Caco-2 (cell line): ENCODE measurements around the gene CLPX. TPM values are rescaled to one million over a fixed set of nuclear protein-coding genes. Genes with fewer than 3 reads are reported as not detected.
A peak's percentile ranks its signal among the peaks of the same experiment; 100 is the strongest.
"Not testable (repeated sequence)": the region's sequence is repeated elsewhere in the genome, so short reads cannot be mapped to it uniquely, and the experiment has no call there.

Source experiments
- BruUV-seq: library from RNA; stranded (reverse); fragments of 400-500 nt; replicated peaks from 2 replicates; lab custom pipeline; 2021; lab: Mats Ljungman, UMichigan
- CTCF ChIA-PET: fragments of 300-600 bp; sonication (Branson Sonifier 250); formaldehyde crosslinking; loops from one replicate; lab custom pipeline; 2022; ENCODE audit warnings: antibody characterized with exemption; lab: Charles Lee
- POLR2A ChIA-PET: fragments of 300-600 bp; sonication (Branson Sonifier 250); formaldehyde crosslinking; loops from one replicate; lab custom pipeline; 2022; ENCODE audit warnings: antibody characterized with exemption; lab: Charles Lee
- DNase-seq, 2 experiments: peaks; one replicate each; pipeline versions ENCODE4 v3.0.0 to v3.0.0-alpha.2; 2020 to 2022
- H3K27me3 ChIP-seq: replicated peaks from 2 replicates; pipeline ENCODE4 v1.6.0; 2011; ENCODE audit warnings: low read length; ENCODE audit not compliant: control insufficient read depth, insufficient read depth
- H3K36me3 ChIP-seq: 2 replicates; pipeline ENCODE4 v1.5.1; 2011; ENCODE audit warnings: low read length; ENCODE audit not compliant: control insufficient read depth, insufficient read depth
- H3K4me1 ChIP-seq: fragments of 250-450 bp; sonication (Bioruptor Pico); 2 replicates; pipeline ENCODE4 v1.5.1; 2020; ENCODE audit warnings: mild to moderate bottlenecking
- H3K4me3 ChIP-seq: 2 replicates; pipeline ENCODE4 v1.5.1; 2011; ENCODE audit warnings: low read depth, mild to moderate bottlenecking, control low read depth, low read length
- H3K9me3 ChIP-seq: fragments of 250-450 bp; sonication (Bioruptor Pico); 2 replicates; pipeline ENCODE4 v1.5.1; 2020; ENCODE audit warnings: mild to moderate bottlenecking, moderate library complexity
- H3K27ac Mint-ChIP-seq: one replicate; pipeline ENCODE4 v1.8.0; 2022; ENCODE audit warnings: mixed read lengths; ENCODE audit not compliant: unreplicated experiment
- H3K27me3 Mint-ChIP-seq: one replicate; pipeline ENCODE4 v1.8.0; 2022; ENCODE audit warnings: mixed read lengths; ENCODE audit not compliant: insufficient read depth, unreplicated experiment
- H3K36me3 Mint-ChIP-seq: one replicate; pipeline ENCODE4 v1.8.0; 2022; ENCODE audit warnings: mild to moderate bottlenecking, mixed read lengths; ENCODE audit not compliant: insufficient read depth, unreplicated experiment
- H3K4me1 Mint-ChIP-seq: one replicate; pipeline ENCODE4 v1.8.0; 2022; ENCODE audit warnings: low read depth, mixed read lengths; ENCODE audit not compliant: unreplicated experiment
- H3K4me3 Mint-ChIP-seq: one replicate; pipeline ENCODE4 v1.8.0; 2022; ENCODE audit warnings: mild to moderate bottlenecking, moderate library complexity, mixed read lengths; ENCODE audit not compliant: unreplicated experiment
- H3K9me3 Mint-ChIP-seq: one replicate; pipeline ENCODE4 v1.8.0; 2022; ENCODE audit warnings: mixed read lengths; ENCODE audit not compliant: unreplicated experiment
- intact Hi-C: fragments of 100-400 bp; cut with micrococcal nuclease; formaldehyde crosslinking; loops from one replicate; pipeline ENCODE4 v1.10.0; 2022; ENCODE audit not compliant: unreplicated experiment
- total RNA-seq: library from RNA; stranded (reverse); gene quantifications from 2 replicates; pipeline ENCODE4 v1.2.3, GENCODE V29; 2022
- TF ChIP-seq, protein P1 (sequence below), 2 experiments: fragments of 200-600 bp in 1 of 2; IDR thresholded peaks; 1 replicate in 1 of 2; 2 replicates in 1 of 2; pipeline versions ENCODE4 v1.5.1 to v1.8.0; 2011 to 2022; ENCODE audit warnings: antibody characterized with exemption in 1 of 2, control low read depth in 1 of 2, inconsistent platforms in 1 of 2, low read depth in 1 of 2, low read length in 1 of 2, mild to moderate bottlenecking in 1 of 2, moderate library complexity in 1 of 2; ENCODE audit not compliant: insufficient read depth in 1 of 2, severe bottlenecking in 1 of 2, unreplicated experiment in 1 of 2

The CLPX gene
- total RNA-seq, 1 experiment from 2014 or later: 59.4 TPM

DNA sequence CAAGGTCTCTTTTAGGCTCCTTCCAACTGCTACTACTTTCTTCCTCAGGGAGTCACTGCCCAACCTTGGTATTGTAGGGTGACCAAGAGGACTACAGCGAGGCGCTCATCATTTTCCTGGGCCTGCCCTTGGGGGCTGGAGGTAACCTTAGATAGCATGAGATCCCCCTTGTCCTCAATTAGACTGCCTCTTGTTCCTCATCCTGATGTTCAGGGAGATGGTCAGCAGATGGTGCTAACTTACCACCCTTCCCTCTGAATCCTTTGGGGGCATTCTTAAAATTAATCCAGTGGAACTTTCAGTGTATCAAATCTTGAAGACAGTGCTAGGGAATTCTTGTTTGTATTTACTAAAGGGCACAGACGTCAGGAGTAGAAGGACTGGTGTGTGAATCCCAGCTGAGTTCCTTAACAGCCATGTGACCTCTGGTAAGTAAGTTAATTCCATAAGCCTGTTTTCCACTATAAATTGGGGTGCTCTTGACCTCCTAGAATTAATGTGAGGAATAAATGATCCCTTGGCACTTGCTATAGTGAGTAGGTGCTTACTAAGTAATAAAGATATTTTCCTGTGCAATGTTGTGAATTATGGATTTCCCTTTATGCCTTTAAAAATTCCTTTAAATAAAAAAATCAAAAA, 4.1 kb upstream of the CLPX start:
- CTCF ChIA-PET: interaction anchor here (0.5 to 2.6 kb wide), 2 partner anchors 82 to 139 kb away, joined by 3 to 10 read pairs; no protein-coding TSS in a partner anchor
- POLR2A ChIA-PET: no interaction called here
- Mint-ChIP-seq H3K9me3 (no peaks in the 10 kb centered on the region), H3K36me3 (no peaks in the 10 kb centered on the region), H3K4me1 (peaks cover 7% of the 10 kb centered on the region), H3K27ac (no peak overlapping the region), H3K27me3 (no peaks in the 10 kb centered on the region), H3K4me3 (no peak overlapping the region)
- Histone ChIP-seq H3K36me3 (no peaks in the 10 kb centered on the region), H3K4me3 (no peak overlapping the region), H3K27me3 (no peaks in the 10 kb centered on the region), H3K4me1 (peaks cover 4% of the 10 kb centered on the region; the same call in 1 of the 2 replicates), H3K9me3 (no peaks in the 10 kb centered on the region)
- intact Hi-C loops: loop anchor here (1.0 kb wide), 2 partner anchors 82 to 108 kb away; no protein-coding TSS in a partner anchor
- BruUV-seq: no TSS peak
- TF ChIP-seq, protein P1, sequence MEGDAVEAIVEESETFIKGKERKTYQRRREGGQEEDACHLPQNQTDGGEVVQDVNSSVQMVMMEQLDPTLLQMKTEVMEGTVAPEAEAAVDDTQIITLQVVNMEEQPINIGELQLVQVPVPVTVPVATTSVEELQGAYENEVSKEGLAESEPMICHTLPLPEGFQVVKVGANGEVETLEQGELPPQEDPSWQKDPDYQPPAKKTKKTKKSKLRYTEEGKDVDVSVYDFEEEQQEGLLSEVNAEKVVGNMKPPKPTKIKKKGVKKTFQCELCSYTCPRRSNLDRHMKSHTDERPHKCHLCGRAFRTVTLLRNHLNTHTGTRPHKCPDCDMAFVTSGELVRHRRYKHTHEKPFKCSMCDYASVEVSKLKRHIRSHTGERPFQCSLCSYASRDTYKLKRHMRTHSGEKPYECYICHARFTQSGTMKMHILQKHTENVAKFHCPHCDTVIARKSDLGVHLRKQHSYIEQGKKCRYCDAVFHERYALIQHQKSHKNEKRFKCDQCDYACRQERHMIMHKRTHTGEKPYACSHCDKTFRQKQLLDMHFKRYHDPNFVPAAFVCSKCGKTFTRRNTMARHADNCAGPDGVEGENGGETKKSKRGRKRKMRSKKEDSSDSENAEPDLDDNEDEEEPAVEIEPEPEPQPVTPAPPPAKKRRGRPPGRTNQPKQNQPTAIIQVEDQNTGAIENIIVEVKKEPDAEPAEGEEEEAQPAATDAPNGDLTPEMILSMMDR (IDR thresholded peaks at IDR 0.05; ENCODE audit: insufficient read depth in 1 of 2, low read depth in 1 of 2, low read length in 1 of 2, severe bottlenecking in 1 of 2, unreplicated experiment in 1 of 2): peak; percentile 75 to 83
- peak; percentile 51 to 61 for DNase-seq

DNA sequence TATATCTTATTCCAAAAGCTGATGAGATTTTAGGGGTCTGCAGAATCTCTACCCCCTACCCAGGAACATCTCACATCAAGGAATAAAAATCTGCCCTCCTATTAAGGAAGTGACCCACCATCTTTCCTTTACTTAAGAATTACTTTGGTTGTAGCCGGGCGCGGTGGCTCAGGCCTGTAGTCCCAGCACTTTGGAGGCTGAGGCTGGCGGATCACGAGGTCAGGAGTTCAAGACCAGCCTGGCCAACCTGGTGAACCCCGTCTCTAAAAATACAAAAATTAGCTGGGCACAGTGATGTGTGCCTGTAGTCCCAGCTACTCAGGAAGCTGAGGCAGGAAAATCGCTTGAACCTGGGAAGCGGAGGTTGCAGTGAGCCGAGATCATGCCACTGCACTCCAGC, 3.3 kb upstream of the CLPX start:
- H3K27me3 Mint-ChIP-seq, H3K4me3 ChIP-seq, H3K27ac Mint-ChIP-seq, H3K36me3 Mint-ChIP-seq, POLR2A ChIA-PET, DNase-seq, H3K4me1 Mint-ChIP-seq, H3K4me1 ChIP-seq, BruUV-seq, H3K9me3 ChIP-seq, intact Hi-C loops, H3K27me3 ChIP-seq, H3K36me3 ChIP-seq, CTCF ChIA-PET, H3K4me3 Mint-ChIP-seq, H3K9me3 Mint-ChIP-seq: not testable (repeated sequence)

DNA sequence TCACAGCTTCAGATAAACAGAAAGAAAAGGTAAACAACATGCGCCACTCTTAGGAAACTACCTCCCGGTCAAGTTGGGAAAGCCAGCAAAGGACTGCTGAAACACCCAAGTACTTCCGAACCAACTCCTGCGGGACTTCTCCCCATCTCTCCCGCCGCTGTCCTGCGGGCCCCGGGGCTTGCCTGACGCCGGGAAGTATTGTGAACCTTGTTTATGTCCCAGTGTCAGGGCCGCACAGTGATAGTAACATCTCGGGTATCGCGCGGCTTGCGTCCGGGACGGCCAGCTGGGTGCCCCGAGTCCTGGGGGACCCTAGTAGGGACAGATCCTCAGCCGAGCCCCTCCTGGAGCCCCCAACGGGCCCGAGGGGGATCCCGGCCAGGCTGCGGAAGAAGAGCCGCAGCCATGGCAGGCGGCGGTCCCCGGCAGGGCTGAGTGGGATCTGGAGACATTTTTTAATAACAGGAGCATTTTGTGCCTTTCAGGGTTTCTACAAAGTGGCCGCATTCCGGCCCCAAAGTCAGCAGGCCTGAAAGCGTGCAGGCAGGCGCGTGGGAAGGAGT, 756 bp downstream of the CLPX start:
- peak overlapping the region; percentile 86 for H3K27ac Mint-ChIP-seq
- no TSS peak for BruUV-seq
- no peaks in the 10 kb centered on the region for H3K9me3 ChIP-seq
- H3K36me3 Mint-ChIP-seq: peaks cover 12% of the 10 kb centered on the region
- H3K9me3 Mint-ChIP-seq: no peaks in the 10 kb centered on the region
- no peaks in the 10 kb centered on the region for H3K4me1 Mint-ChIP-seq
- ChIA-PET POLR2A (interaction anchor here (0.5 to 1.5 kb wide), 3 partner anchors 120 to 168 kb away, joined by 3 to 37 read pairs (median 3); partner anchors contain the start of gene RNU5B-1), CTCF (interaction anchor here (1.3 kb wide), 2 partner anchors 83 to 129 kb away, joined by 4 to 6 read pairs; no protein-coding TSS in a partner anchor)
- intact Hi-C loops: loop anchor here (5.0 kb wide), 1 partner anchor 52 kb away; the partner anchor contains the start of gene PDCD7
- DNase-seq: peak; percentile 65 to 69
- H3K4me1 ChIP-seq: 0 out of 2 replicates have a peak, but pooled peaks cover 4% of the 10 kb centered on the region
- peak overlapping the region; percentile 88 for H3K4me3 Mint-ChIP-seq
- TF ChIP-seq, protein P1 (IDR thresholded peaks at IDR 0.05; ENCODE audit: insufficient read depth in 1 of 2, low read depth in 1 of 2, low read length in 1 of 2, severe bottlenecking in 1 of 2, unreplicated experiment in 1 of 2): no peak
- H3K36me3 ChIP-seq: no peaks in the 10 kb centered on the region
- peak overlapping the region; percentile 94 for H3K4me3 ChIP-seq
- H3K27me3 ChIP-seq: no peaks in the 10 kb centered on the region
- no peaks in the 10 kb centered on the region for H3K27me3 Mint-ChIP-seq
